SK-N-SH (cell line): ENCODE data around the gene STARD10. TPM values are rescaled to one million over a fixed set of nuclear protein-coding genes. Genes with fewer than 3 reads are reported as not detected.

ENCODE experiments used
- CTCF ChIA-PET: fragments of 300-600, 350-600 bp; formaldehyde crosslinking; extraction: SDS; loops from one replicate; lab custom pipeline; 2021; lab: Yijun Ruan, JAX
- POLR2A ChIA-PET: fragments of 350-600 bp; sonication (Branson Sonifier 250); formaldehyde crosslinking; extraction: SDS; loops from one replicate; lab custom pipeline; 2020; ENCODE audit warnings: antibody characterized with exemption, inconsistent platforms; lab: Yijun Ruan, JAX
- DNase-seq: peaks from one replicate; pipeline ENCODE4 v3.0.0; 2012
- H2AFZ ChIP-seq: fragments of 200-600 bp; sonication (generic); 2 replicates; pipeline ENCODE4 v1.8.1; 2016; ENCODE audit warnings: antibody characterized with exemption, mild to moderate bottlenecking, low read depth
- H3F3A ChIP-seq: fragments of 200-600 bp; sonication (generic); replicated peaks from 2 replicates; pipeline ENCODE3; 2016; ENCODE audit warnings: antibody characterized with exemption, mild to moderate bottlenecking; ENCODE audit not compliant: insufficient read depth
- H3K27ac ChIP-seq, 2 experiments: fragments of 200-500 bp in 1 of 2; fragments of 200-600 bp in 1 of 2; sonication (Bioruptor generic) in 1 of 2; sonication (generic), shearing (Covaris generic) in 1 of 2; 2 replicates each; pipeline versions ENCODE4 v1.5.1 to v1.6.1; 2014 to 2016; ENCODE audit warnings: low read depth in 2 of 2, inconsistent platforms in 1 of 2, low read length in 1 of 2, mild to moderate bottlenecking in 1 of 2, mixed read lengths in 1 of 2
- H3K27me3 ChIP-seq: fragments of 200-600 bp; sonication (generic), shearing (Covaris generic); 2 replicates; pipeline ENCODE4 v1.6.1; 2016; ENCODE audit warnings: mixed run types; ENCODE audit not compliant: insufficient read depth
- H3K36me3 ChIP-seq, 2 experiments: fragments of 200-500 bp in 1 of 2; fragments of 200-600 bp in 1 of 2; sonication (Bioruptor generic) in 1 of 2; sonication (generic) in 1 of 2; replicated peaks in 1 of 2; 2 replicates each; pipeline versions ENCODE3 to v1.5.1; 2014 to 2016; ENCODE audit warnings: low read length in 1 of 2, mild to moderate bottlenecking in 1 of 2; ENCODE audit not compliant: insufficient read depth in 2 of 2, control insufficient read depth in 1 of 2
- H3K4me1 ChIP-seq, 2 experiments: fragments of 200-500 bp in 1 of 2; fragments of 200-600 bp in 1 of 2; sonication (Bioruptor generic) in 1 of 2; sonication (generic), shearing (Covaris generic) in 1 of 2; 2 replicates each; pipeline versions ENCODE4 v1.5.1 to v1.6.1; 2014 to 2016; ENCODE audit warnings: low read depth in 1 of 2, low read length in 1 of 2, mixed run types in 1 of 2; ENCODE audit not compliant: insufficient read depth in 2 of 2, control insufficient read depth in 1 of 2
- H3K4me2 ChIP-seq: fragments of 200-600 bp; sonication (generic), shearing (Covaris generic); 2 replicates; pipeline ENCODE4 v1.6.1; 2017; ENCODE audit warnings: mixed run types
- H3K4me3 ChIP-seq, 2 experiments: fragments of 200-500 bp in 1 of 2; fragments of 200-600 bp in 1 of 2; sonication (Bioruptor generic) in 1 of 2; sonication (generic), shearing (Covaris generic) in 1 of 2; 2 replicates each; pipeline versions ENCODE4 v1.5.1 to v1.8.1; 2014 to 2016; ENCODE audit warnings: low read depth in 2 of 2, inconsistent platforms in 1 of 2, low read length in 1 of 2, mild to moderate bottlenecking in 1 of 2, mixed read lengths in 1 of 2, moderate library complexity in 1 of 2
- H3K79me2 ChIP-seq: fragments of 200-600 bp; sonication (generic); 2 replicates; pipeline ENCODE4 v1.8.1; 2017; ENCODE audit warnings: mild to moderate bottlenecking; ENCODE audit not compliant: insufficient read depth
- H3K9ac ChIP-seq: fragments of 200-600 bp; sonication (generic); 2 replicates; pipeline ENCODE4 v1.6.1; 2017; ENCODE audit warnings: mixed run types
- H3K9me2 ChIP-seq: fragments of 200-600 bp; sonication (generic); 2 replicates; pipeline ENCODE4 v1.6.1; 2017; ENCODE audit warnings: mixed run types
- H3K9me3 ChIP-seq: fragments of 200-600 bp; sonication (generic); 2 replicates; pipeline ENCODE4 v1.6.1; 2017; ENCODE audit warnings: mixed run types, mild to moderate bottlenecking, moderate library complexity
- H4K20me1 ChIP-seq: fragments of 200-600 bp; sonication (generic); 2 replicates; pipeline ENCODE4 v1.6.1; 2017; ENCODE audit warnings: mild to moderate bottlenecking, mixed run types; ENCODE audit not compliant: insufficient read depth
- ELF1 ChIP-seq: IDR thresholded peaks from 2 replicates; pipeline ENCODE4 v1.4.0; 2012
- EP300 ChIP-seq, 2 experiments: IDR thresholded peaks; 2 replicates each; pipeline versions ENCODE4 v1.4.0 to v1.6.1; 2012; ENCODE audit warnings: borderline replicate concordance in 1 of 2, low read depth in 1 of 2, low read length in 1 of 2
- MXI1 ChIP-seq: IDR thresholded peaks from 2 replicates; pipeline ENCODE4 v1.6.1; 2012; ENCODE audit warnings: mild to moderate bottlenecking, low read depth, low read length, improper control_type of control experiment
- NRF1 ChIP-seq: IDR thresholded peaks from 2 replicates; pipeline ENCODE4 v1.6.1; 2012; ENCODE audit warnings: low read depth, mild to moderate bottlenecking, low read length
- POLR2AphosphoS5 ChIP-seq: IDR thresholded peaks from 2 replicates; pipeline ENCODE4 v1.6.1; 2012; ENCODE audit warnings: low read depth, low read length
- TCF12 ChIP-seq: IDR thresholded peaks from 2 replicates; pipeline ENCODE4 v1.4.0; 2012
- WGBS: methylation state at CpG from one replicate; pipeline ENCODE4 v1.1.6; 2017; ENCODE audit warnings: low lambda C conversion rate; 5-methylcytosine and 5-hydroxymethylcytosine counted together
- polyA plus RNA-seq, 3 experiments: library from polyadenylated mRNA; depleted of rRNA; stranded (reverse); fragments of >200 nt; gene quantifications; 2 replicates each; pipeline ENCODE4 v1.2.3, GENCODE V29; 2012
- TF ChIP-seq, protein P1 (sequence below): IDR thresholded peaks from 2 replicates; pipeline ENCODE4 v1.4.0; 2012; ENCODE audit warnings: low read depth, borderline replicate concordance
- TF ChIP-seq, protein P2 (sequence below): IDR thresholded peaks from 2 replicates; pipeline ENCODE4 v1.4.0; 2012; ENCODE audit warnings: low read depth
- TF ChIP-seq, protein P3 (sequence below): IDR thresholded peaks from 2 replicates; pipeline ENCODE4; 2012
- TF ChIP-seq, protein P4 (sequence below): IDR thresholded peaks from 2 replicates; pipeline ENCODE4 v1.6.1; 2012; ENCODE audit warnings: mild to moderate bottlenecking, low read depth, low read length, moderate library complexity

STARD10 gene
- polyA plus RNA-seq, 1 of the 3 experiments (the other 2 are of a cell fraction): 47.7 TPM

DNA sequence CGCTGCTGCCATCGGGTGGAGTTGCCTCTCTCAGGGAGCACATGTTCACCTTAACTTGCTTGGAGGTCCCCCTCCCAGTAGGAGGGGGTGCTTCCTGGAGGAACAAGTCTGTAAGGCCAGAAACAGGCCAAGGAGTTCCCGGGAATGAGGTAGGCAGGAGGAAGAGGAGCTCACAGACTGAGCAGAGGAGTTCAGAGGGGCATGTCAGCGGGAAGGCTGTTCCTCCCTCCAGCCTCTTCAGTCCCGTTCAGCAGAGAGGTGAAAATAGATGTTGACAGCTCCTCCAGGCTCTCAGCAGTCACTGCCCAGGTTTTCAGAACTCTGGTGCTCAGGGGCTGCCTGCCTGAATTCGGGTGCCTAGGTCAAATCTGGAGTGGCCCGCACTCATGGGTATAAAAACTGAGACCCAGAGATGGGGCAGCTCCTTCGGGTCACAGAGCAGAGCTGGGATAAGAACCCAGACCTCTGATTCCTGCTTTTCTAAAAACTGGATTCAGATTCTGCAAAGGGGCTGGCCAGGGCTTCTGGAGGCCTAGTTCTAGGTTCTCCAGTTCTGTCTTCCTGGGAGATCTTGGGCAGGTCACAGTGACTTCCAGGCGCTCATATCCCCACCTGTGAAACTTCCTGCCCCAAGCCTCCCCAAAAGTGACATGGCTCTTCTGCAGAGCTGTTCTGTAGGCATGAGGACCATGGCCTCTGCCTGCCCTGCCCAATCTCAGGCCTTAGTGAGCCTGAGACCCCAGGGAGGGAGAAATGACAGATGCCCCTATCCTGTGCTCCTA lies 38.6 kb upstream of the STARD10 start:
- ChIA-PET POLR2A (interaction anchor here (1.1 to 1.4 kb wide), 2 partner anchors 344 to 345 kb away, joined by 3 to 8 read pairs; no protein-coding TSS in a partner anchor), CTCF (interaction anchor here (0.6 to 11.4 kb wide), 54 partner anchors 9 to 625 kb away, joined by 3 to 271 read pairs (median 4); partner anchors contain the start of genes ATG16L2 and FCHSD2)
- H3K4me3 ChIP-seq: no peak overlapping the region
- H3K9me3 ChIP-seq: no peaks in the 10 kb centered on the region
- H3F3A ChIP-seq: no peaks in the 10 kb centered on the region
- no peak for DNase-seq
- H3K9me2 ChIP-seq: no peaks in the 10 kb centered on the region
- H3K4me2 ChIP-seq: no peak overlapping the region
- H3K36me3 ChIP-seq: peaks cover under 1 to 2% of the 10 kb centered on the region in 2 experiments
- no peaks in the 10 kb centered on the region for H3K79me2 ChIP-seq
- no peak overlapping the region for H3K9ac ChIP-seq
- TF ChIP-seq POLR2AphosphoS5: no peak
- TF ChIP-seq, protein P1, sequence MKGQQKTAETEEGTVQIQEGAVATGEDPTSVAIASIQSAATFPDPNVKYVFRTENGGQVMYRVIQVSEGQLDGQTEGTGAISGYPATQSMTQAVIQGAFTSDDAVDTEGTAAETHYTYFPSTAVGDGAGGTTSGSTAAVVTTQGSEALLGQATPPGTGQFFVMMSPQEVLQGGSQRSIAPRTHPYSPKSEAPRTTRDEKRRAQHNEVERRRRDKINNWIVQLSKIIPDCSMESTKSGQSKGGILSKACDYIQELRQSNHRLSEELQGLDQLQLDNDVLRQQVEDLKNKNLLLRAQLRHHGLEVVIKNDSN: no peak
- TF ChIP-seq, protein P2, sequence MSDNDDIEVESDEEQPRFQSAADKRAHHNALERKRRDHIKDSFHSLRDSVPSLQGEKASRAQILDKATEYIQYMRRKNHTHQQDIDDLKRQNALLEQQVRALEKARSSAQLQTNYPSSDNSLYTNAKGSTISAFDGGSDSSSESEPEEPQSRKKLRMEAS: no peak
- no peak for TF ChIP-seq MXI1
- no peak for TF ChIP-seq TCF12
- TF ChIP-seq EP300 (IDR thresholded peaks at IDR 0.05; ENCODE audit: borderline replicate concordance in 1 of 2, low read depth in 1 of 2, low read length in 1 of 2): no peak
- no peak for TF ChIP-seq NRF1
- TF ChIP-seq ELF1: no peak
- TF ChIP-seq, protein P3, sequence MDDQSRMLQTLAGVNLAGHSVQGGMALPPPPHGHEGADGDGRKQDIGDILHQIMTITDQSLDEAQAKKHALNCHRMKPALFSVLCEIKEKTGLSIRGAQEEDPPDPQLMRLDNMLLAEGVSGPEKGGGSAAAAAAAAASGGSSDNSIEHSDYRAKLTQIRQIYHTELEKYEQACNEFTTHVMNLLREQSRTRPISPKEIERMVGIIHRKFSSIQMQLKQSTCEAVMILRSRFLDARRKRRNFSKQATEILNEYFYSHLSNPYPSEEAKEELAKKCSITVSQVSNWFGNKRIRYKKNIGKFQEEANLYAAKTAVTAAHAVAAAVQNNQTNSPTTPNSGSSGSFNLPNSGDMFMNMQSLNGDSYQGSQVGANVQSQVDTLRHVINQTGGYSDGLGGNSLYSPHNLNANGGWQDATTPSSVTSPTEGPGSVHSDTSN: no peak
- TF ChIP-seq, protein P4, sequence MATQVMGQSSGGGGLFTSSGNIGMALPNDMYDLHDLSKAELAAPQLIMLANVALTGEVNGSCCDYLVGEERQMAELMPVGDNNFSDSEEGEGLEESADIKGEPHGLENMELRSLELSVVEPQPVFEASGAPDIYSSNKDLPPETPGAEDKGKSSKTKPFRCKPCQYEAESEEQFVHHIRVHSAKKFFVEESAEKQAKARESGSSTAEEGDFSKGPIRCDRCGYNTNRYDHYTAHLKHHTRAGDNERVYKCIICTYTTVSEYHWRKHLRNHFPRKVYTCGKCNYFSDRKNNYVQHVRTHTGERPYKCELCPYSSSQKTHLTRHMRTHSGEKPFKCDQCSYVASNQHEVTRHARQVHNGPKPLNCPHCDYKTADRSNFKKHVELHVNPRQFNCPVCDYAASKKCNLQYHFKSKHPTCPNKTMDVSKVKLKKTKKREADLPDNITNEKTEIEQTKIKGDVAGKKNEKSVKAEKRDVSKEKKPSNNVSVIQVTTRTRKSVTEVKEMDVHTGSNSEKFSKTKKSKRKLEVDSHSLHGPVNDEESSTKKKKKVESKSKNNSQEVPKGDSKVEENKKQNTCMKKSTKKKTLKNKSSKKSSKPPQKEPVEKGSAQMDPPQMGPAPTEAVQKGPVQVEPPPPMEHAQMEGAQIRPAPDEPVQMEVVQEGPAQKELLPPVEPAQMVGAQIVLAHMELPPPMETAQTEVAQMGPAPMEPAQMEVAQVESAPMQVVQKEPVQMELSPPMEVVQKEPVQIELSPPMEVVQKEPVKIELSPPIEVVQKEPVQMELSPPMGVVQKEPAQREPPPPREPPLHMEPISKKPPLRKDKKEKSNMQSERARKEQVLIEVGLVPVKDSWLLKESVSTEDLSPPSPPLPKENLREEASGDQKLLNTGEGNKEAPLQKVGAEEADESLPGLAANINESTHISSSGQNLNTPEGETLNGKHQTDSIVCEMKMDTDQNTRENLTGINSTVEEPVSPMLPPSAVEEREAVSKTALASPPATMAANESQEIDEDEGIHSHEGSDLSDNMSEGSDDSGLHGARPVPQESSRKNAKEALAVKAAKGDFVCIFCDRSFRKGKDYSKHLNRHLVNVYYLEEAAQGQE: no peak
- H3K27me3 ChIP-seq: no peaks in the 10 kb centered on the region
- H3K4me1 ChIP-seq: peaks cover 5 to 10% of the 10 kb centered on the region in 2 experiments; a peak in 2 of 4 replicates
- H4K20me1 ChIP-seq: no peaks in the 10 kb centered on the region
- H3K27ac ChIP-seq: no peak overlapping the region
- no peak overlapping the region for H2AFZ ChIP-seq
- WGBS: 84% methylated on average over 6 of the region's 9 CpGs
